HepG2 (cell line): ENCODE data around the gene ALG14. TPM values are rescaled to one million over a fixed set of nuclear protein-coding genes. Genes with fewer than 3 reads are reported as not detected.

Experiments
- BRD4 ChIP-seq: sonication (generic); formaldehyde crosslinking; IDR thresholded peaks from 2 replicates; pipeline ENCODE4 v1.4.0; 2020; ENCODE audit warnings: missing genetic modification reagents
- DMAP1 ChIP-seq: IDR thresholded peaks from 2 replicates; pipeline ENCODE4 v1.6.1; 2016
- DPF2 ChIP-seq: sonication (generic); formaldehyde crosslinking; IDR thresholded peaks from 2 replicates; pipeline ENCODE4 v1.4.0; 2020; ENCODE audit warnings: mild to moderate bottlenecking, low read depth, missing genetic modification reagents, borderline replicate concordance
- GATAD2A ChIP-seq: IDR thresholded peaks from 2 replicates; pipeline ENCODE4 v1.6.1; 2016
- HMG20B ChIP-seq: conservative IDR thresholded peaks from 2 replicates; pipeline ENCODE4 v1.6.1; 2016; ENCODE audit warnings: missing genetic modification reagents, missing compliant biosample characterization
- HMGA1 ChIP-seq: sonication (generic); formaldehyde crosslinking; conservative IDR thresholded peaks from 2 replicates; pipeline ENCODE4 v1.4.0; 2020; ENCODE audit warnings: missing genetic modification reagents
- MATR3 ChIP-seq: sonication (generic); formaldehyde crosslinking; IDR thresholded peaks from 2 replicates; pipeline ENCODE4 v1.4.0; 2020; ENCODE audit warnings: missing genetic modification reagents
- PITX1 ChIP-seq: sonication (generic); formaldehyde crosslinking; IDR thresholded peaks from 2 replicates; pipeline ENCODE4 v1.5.1; 2020; ENCODE audit warnings: mild to moderate bottlenecking, missing genetic modification reagents
- RFX5 ChIP-seq: IDR thresholded peaks from 2 replicates; pipeline ENCODE4 v1.6.1; 2011; ENCODE audit warnings: low read depth, low read length, improper control_type of control experiment
- SALL1 ChIP-seq: sonication (generic); formaldehyde crosslinking; IDR thresholded peaks from 2 replicates; pipeline ENCODE4 v1.8.0; 2022; ENCODE audit warnings: mild to moderate bottlenecking, missing genetic modification reagents
- XRCC5 ChIP-seq: fragments of 200-400 bp; formaldehyde crosslinking; optimal IDR thresholded peaks from 2 replicates; pipeline ENCODE3; 2017; ENCODE audit warnings: mild to moderate bottlenecking, low read length
- ZBTB21 ChIP-seq: sonication (generic); formaldehyde crosslinking; IDR thresholded peaks from 2 replicates; pipeline ENCODE4 v1.4.0; 2020; ENCODE audit warnings: missing genetic modification reagents
- ZNF296 ChIP-seq: sonication (generic); formaldehyde crosslinking; conservative IDR thresholded peaks from 2 replicates; pipeline ENCODE4 v1.5.0; 2020; ENCODE audit warnings: mild to moderate bottlenecking, missing genetic modification reagents
- ZNF329 ChIP-seq: sonication (generic); formaldehyde crosslinking; IDR thresholded peaks from 2 replicates; pipeline ENCODE4 v1.9.0; 2021; ENCODE audit warnings: low read depth, mild to moderate bottlenecking, missing genetic modification reagents
- ZNF605 ChIP-seq: sonication (generic); formaldehyde crosslinking; IDR thresholded peaks from 2 replicates; pipeline ENCODE4 v1.8.0; 2022; ENCODE audit warnings: mild to moderate bottlenecking, missing genetic modification reagents
- ZNF629 ChIP-seq: sonication (generic); formaldehyde crosslinking; conservative IDR thresholded peaks from 2 replicates; pipeline ENCODE4 v1.5.0; 2020; ENCODE audit warnings: missing genetic modification reagents
- ZSCAN12 ChIP-seq: sonication (generic); formaldehyde crosslinking; IDR thresholded peaks from 2 replicates; pipeline ENCODE4 v1.9.0; 2021; ENCODE audit warnings: mild to moderate bottlenecking, missing genetic modification reagents
- polyA plus RNA-seq, 8 experiments: library from polyadenylated mRNA; depleted of rRNA in 3 of 8; stranded (reverse) in 7 of 8; unstranded in 1 of 8; fragments of >200 nt; fragmentation: Illumina TruSeq in 4 of 8; extraction: Trizol in 4 of 8; gene quantifications; 2 replicates each; pipeline versions ENCODE4 v1.2.1 to v1.2.3, GENCODE V29; 2011 to 2016; ENCODE audit warnings: low read depth in 4 of 8, missing spikeins in 1 of 8, mixed read lengths in 1 of 8; ENCODE audit not compliant: insufficient read depth in 1 of 8
- total RNA-seq, 5 experiments: library from RNA; depleted of rRNA; stranded (reverse); fragments of >200 nt; fragmentation: Illumina TruSeq; extraction: Trizol; gene quantifications; 2 replicates each; pipeline ENCODE4 v1.2.3, GENCODE V29; 2016; ENCODE audit warnings: low read depth in 1 of 5
- TF ChIP-seq, protein P1 (sequence below): sonication (generic); formaldehyde crosslinking; IDR thresholded peaks from 2 replicates; pipeline ENCODE4 v1.4.0; 2020; ENCODE audit warnings: missing genetic modification reagents, mild to moderate bottlenecking, borderline replicate concordance
- TF ChIP-seq, protein P2 (sequence below): sonication (generic); formaldehyde crosslinking; IDR thresholded peaks from 2 replicates; pipeline ENCODE4 v1.4.0; 2020; ENCODE audit warnings: missing genetic modification reagents
- TF ChIP-seq, protein P3 (sequence below): sonication (generic); formaldehyde crosslinking; IDR thresholded peaks from 2 replicates; pipeline ENCODE4 v1.4.0; 2020; ENCODE audit warnings: missing genetic modification reagents
- TF ChIP-seq, protein P4 (sequence below): sonication (generic); formaldehyde crosslinking; IDR thresholded peaks from 2 replicates; pipeline ENCODE4 v1.4.0; 2020; ENCODE audit warnings: low read depth, mild to moderate bottlenecking, missing genetic modification reagents
- TF ChIP-seq, protein P5 (sequence below): IDR thresholded peaks from 2 replicates; pipeline ENCODE4 v1.6.1; 2016; ENCODE audit warnings: missing genetic modification reagents, missing compliant biosample characterization
- TF ChIP-seq, protein P6 (sequence below): sonication (generic); formaldehyde crosslinking; IDR thresholded peaks from 2 replicates; pipeline ENCODE4 v1.5.0; 2020; ENCODE audit warnings: missing genetic modification reagents, mild to moderate bottlenecking, borderline replicate concordance

Gene ALG14
- total and polyA plus RNA-seq, 2 of the 13 experiments (the other 11 are each of a cell fraction or from before 2014, with no cell fraction given): 4.5 to 12.7 TPM

DNA sequence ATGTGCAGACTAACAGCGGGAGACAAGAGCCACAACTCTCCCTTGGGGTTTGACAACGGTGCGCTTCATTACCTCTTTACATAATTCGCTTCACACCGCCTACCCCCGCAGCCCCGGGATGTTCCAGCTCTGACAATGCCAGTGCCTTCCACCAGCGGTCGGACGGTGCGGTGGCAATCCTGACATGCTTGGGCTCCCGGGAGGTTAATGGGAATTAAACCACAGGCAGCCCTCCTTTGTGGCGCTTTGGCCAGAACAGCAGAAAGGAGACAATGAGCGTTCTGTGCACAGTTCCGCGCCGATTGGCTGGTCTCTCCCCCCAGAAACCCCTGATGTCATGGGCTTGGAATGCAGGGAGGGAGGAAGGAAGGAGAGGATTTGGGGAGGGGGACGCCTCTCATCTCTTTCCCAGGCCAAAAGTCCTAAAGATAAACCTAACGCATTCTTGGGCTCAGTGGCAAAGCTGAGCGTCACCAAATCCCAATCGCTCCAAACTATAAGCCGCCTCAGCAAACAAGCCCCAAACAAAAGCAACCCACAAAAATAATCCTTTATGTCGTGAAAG is 147.1 kb downstream of the ALG14 start (continued):
- TF ChIP-seq DPF2 (CRISPR knock-in tag) (no peak), DMAP1 (CRISPR knock-in tag) (no peak), ZNF296 (no peak), ZBTB21 (no peak), MATR3 (CRISPR knock-in tag) (no peak), ZNF329 (CRISPR knock-in tag) (no peak), ZNF629 (CRISPR knock-in tag) (no peak), ZNF605 (peak; percentile 79), SALL1 (peak; percentile 31; the same call in 1 of the 2 replicates), PITX1 (CRISPR knock-in tag) (peak; percentile 61; the same call in 1 of the 2 replicates), BRD4 (CRISPR knock-in tag) (0 out of 2 replicates have a peak, but pooled peaks have one; percentile 46), HMGA1 (no peak), ZSCAN12 (CRISPR knock-in tag) (no peak), HMG20B (CRISPR knock-in tag) (peak; percentile 11; the same call in 1 of the 2 replicates), XRCC5 (peak; percentile 37), GATAD2A (CRISPR knock-in tag) (peak; percentile 54), RFX5 (0 out of 2 replicates have a peak, but pooled peaks have one; percentile 41)
- TF ChIP-seq, protein P1, sequence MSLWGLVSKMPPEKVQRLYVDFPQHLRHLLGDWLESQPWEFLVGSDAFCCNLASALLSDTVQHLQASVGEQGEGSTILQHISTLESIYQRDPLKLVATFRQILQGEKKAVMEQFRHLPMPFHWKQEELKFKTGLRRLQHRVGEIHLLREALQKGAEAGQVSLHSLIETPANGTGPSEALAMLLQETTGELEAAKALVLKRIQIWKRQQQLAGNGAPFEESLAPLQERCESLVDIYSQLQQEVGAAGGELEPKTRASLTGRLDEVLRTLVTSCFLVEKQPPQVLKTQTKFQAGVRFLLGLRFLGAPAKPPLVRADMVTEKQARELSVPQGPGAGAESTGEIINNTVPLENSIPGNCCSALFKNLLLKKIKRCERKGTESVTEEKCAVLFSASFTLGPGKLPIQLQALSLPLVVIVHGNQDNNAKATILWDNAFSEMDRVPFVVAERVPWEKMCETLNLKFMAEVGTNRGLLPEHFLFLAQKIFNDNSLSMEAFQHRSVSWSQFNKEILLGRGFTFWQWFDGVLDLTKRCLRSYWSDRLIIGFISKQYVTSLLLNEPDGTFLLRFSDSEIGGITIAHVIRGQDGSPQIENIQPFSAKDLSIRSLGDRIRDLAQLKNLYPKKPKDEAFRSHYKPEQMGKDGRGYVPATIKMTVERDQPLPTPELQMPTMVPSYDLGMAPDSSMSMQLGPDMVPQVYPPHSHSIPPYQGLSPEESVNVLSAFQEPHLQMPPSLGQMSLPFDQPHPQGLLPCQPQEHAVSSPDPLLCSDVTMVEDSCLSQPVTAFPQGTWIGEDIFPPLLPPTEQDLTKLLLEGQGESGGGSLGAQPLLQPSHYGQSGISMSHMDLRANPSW: no peak
- TF ChIP-seq, protein P2, sequence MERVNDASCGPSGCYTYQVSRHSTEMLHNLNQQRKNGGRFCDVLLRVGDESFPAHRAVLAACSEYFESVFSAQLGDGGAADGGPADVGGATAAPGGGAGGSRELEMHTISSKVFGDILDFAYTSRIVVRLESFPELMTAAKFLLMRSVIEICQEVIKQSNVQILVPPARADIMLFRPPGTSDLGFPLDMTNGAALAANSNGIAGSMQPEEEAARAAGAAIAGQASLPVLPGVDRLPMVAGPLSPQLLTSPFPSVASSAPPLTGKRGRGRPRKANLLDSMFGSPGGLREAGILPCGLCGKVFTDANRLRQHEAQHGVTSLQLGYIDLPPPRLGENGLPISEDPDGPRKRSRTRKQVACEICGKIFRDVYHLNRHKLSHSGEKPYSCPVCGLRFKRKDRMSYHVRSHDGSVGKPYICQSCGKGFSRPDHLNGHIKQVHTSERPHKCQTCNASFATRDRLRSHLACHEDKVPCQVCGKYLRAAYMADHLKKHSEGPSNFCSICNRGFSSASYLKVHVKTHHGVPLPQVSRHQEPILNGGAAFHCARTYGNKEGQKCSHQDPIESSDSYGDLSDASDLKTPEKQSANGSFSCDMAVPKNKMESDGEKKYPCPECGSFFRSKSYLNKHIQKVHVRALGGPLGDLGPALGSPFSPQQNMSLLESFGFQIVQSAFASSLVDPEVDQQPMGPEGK (CRISPR knock-in tag): peak; percentile 77
- TF ChIP-seq, protein P3, sequence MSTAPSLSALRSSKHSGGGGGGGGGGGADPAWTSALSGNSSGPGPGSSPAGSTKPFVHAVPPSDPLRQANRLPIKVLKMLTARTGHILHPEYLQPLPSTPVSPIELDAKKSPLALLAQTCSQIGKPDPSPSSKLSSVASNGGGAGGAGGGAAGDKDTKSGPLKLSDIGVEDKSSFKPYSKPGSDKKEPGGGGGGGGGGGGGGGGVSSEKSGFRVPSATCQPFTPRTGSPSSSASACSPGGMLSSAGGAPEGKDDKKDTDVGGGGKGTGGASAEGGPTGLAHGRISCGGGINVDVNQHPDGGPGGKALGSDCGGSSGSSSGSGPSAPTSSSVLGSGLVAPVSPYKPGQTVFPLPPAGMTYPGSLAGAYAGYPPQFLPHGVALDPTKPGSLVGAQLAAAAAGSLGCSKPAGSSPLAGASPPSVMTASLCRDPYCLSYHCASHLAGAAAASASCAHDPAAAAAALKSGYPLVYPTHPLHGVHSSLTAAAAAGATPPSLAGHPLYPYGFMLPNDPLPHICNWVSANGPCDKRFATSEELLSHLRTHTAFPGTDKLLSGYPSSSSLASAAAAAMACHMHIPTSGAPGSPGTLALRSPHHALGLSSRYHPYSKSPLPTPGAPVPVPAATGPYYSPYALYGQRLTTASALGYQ (CRISPR knock-in tag): 0 out of 2 replicates have a peak, but pooled peaks have one; percentile 34
- TF ChIP-seq, protein P4, sequence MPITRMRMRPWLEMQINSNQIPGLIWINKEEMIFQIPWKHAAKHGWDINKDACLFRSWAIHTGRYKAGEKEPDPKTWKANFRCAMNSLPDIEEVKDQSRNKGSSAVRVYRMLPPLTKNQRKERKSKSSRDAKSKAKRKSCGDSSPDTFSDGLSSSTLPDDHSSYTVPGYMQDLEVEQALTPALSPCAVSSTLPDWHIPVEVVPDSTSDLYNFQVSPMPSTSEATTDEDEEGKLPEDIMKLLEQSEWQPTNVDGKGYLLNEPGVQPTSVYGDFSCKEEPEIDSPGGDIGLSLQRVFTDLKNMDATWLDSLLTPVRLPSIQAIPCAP (CRISPR knock-in tag): no peak
- TF ChIP-seq, protein P5, sequence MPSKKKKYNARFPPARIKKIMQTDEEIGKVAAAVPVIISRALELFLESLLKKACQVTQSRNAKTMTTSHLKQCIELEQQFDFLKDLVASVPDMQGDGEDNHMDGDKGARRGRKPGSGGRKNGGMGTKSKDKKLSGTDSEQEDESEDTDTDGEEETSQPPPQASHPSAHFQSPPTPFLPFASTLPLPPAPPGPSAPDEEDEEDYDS (CRISPR knock-in tag): peak; percentile 49
- TF ChIP-seq, protein P6, sequence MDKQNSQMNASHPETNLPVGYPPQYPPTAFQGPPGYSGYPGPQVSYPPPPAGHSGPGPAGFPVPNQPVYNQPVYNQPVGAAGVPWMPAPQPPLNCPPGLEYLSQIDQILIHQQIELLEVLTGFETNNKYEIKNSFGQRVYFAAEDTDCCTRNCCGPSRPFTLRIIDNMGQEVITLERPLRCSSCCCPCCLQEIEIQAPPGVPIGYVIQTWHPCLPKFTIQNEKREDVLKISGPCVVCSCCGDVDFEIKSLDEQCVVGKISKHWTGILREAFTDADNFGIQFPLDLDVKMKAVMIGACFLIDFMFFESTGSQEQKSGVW (CRISPR knock-in tag): no peak
